Stimulated activated CD8-positive, alpha-beta memory T cell treated with anti-CD3 and anti-CD28 coated beads, Interleukin-4, amount 100 ng/mL, for 4 hours (primary cell): ENCODE data around the gene MAP2.
"Not testable (repeated sequence)": the region's sequence is repeated elsewhere in the genome, so short reads cannot be mapped to it uniquely, and the experiment has no call there.

Source experiments
- DNase-seq, 2 donors: peaks; one replicate each; pipeline ENCODE4 v3.0.0-alpha.2; 2020; ENCODE audit warnings: low read depth in 2 of 2, low spot score in 1 of 2

Gene MAP2

DNA sequence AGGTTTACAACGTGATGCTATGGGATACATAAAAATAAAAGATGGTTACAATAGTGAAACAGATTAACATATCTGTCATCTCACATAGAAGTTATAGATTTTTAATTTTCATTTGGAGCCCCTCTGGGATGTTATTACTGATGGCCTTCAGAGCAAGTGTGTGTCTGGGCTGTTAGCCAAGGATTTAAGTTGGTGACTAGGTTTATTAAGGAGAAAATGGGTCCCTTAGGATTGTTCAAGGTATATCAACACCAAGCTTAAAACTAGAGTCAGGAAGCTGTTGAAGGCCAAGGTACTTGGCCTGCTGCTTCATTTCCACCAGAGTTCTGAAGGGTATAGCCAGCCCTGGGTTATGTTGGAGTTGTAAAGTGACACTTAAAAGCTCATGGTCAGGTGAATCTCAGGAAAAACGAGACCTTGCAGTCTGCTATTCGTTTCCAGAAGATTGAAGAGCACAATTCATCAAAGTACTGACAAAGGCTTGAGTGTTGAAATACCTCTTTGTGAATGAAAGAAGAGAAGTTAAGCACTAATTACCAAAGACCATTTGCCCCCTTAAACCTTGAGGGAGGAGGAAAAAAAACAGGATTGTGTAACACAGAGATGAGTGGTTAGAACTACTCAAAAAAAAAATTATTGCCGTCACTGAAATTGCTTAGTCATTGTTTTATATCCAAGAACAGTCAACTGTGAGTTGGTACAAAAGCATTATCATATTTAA lies 48.4 kb downstream of the MAP2 start:
- no peak for DNase-seq

DNA sequence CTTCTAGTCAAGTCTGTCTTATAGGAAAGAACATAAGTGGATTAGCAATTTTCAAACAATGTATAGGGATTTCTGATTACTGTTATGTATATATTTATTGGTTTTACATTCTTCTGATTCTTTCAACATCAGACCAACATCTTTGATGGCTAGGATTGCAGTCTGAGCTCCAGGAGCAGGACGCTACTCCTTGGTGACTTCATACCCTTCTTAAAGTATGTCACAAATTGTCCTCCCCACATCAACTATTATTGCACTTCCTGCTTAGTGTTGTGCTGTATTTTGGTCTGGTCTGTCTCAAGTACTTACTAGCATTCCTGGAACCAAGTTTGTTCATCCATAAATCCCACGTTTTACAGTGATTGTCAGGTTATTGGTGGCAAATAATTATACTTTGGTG lies 49.0 kb downstream of the MAP2 start:
- DNase-seq, result no peak

DNA sequence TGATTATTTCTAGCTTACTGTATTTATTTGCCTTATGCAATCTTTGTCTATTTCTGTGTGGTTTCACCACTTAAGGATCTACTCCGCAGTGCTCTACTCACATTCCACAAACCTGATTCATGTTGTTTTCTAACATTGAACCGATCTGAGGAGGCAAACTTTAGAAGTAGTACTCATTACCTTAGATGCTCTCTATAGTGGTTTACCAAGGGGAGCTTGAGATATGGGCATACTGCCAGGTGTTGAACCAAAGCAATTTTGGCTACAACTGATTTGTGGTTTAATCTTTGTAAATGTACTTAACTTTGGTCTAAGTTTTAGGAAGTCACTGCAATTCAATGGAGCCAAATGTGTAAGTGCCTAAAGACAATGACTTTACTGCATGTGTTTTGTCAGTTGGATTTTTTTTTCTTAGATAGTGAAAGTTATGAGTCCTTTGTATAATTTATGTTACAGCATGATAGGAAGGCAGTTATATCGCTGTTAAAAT lies 50.1 kb downstream of the MAP2 start:
- no peak for DNase-seq

DNA sequence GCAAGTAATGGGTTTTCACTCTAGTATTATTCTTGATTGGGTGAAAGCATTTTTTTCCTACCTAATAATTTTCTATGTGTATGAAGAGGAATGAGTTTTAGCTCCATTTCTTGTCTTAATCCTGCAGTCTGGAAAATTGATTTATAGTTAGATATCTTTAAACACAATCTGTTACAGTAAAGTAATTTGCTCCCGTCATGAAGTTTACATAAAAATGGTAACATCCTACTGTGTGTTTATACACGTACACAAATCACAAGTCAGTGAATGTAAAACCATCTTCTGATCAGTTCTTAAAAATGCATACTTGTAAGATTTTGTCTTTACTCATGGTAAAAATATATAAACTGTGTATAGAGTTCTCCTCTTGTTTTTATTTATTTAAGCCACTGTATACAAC lies 51.1 kb downstream of the MAP2 start:
- no peak for DNase-seq

DNA sequence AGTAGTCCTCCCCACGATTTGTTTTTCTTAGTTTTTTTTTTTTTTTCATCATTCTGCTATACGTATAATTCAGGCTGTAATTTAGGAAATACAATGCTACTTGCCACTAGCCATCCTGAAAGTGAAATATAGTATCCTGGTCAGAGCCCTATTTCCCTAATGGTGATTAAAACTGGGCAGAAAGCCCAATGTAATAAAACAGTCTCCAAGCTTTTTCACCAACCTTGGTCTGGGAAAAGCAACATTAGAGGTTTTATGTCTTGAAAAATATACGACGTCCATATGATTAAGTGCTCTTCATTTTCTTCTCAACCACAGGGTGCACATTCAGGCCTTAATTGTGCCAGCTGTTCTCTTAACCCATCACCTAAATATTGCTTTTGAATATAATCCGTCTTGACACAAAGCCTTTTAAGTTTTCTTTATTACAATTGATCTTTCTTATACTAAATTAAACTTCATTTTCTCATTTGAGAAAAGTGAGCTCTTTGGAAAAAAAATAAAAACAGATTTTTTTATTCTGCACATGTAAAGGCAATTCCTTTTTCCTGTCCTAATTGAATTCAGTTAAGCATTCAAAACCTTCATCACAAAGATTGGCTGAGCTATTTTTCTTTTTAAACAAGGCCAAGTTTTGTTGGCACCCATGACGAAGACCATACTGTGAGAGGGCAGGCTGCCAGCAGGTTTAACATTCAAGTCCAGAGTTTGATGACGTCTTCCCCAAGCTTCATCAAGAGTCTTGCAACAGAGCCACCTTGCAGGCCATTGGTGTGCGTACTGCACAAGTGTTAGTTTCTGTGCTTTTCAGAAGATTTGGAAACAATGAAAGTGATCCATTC lies 52.7 kb downstream of the MAP2 start:
- DNase-seq, result no peak

DNA sequence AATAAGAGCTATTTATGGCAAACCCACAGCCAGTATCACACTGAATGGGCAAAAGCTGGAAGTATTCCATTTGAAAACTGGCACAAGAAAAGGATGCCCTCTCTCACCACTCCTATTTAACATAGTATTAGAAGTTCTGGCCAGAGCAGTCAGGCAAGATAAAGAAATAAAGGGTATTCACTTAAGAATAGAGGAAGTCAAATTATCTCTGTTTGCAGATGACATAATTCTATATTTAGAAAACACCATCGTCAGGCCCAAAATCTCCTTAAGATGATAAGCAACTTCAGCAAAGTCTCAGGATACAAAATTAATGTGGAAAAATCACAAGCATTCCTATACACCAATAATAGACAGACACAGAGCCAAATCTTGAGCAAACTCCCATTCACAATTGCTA lies 68.4 kb downstream of the MAP2 start:
- not testable (repeated sequence) for DNase-seq

DNA sequence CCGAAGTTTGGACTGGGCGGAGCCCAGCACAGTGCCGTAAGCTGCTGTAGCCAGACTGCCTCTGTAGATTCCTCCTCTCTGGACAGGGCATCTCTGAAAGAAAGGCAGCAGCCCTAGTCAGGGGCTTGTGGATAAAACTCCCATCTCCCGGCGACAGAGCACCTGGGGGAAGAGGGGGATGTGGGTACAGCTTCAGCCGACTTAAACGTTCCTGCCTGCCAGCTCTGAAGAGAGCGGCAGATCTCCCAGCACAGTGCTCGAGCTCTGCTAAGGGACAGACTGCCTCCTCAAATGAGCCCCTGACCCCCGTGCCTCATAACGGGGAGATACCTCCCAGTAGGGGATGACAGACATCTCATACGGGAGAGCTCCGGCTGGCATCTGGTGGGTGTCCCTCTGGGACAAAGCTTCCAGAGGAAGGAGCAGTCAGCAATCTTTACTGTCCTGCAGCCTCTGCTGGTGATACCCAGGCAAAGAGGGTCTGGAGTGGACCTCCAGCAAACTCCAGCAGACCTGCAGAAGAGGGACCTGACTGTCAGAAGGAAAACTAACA lies 71.3 kb downstream of the MAP2 start:
- not testable (repeated sequence) for DNase-seq

DNA sequence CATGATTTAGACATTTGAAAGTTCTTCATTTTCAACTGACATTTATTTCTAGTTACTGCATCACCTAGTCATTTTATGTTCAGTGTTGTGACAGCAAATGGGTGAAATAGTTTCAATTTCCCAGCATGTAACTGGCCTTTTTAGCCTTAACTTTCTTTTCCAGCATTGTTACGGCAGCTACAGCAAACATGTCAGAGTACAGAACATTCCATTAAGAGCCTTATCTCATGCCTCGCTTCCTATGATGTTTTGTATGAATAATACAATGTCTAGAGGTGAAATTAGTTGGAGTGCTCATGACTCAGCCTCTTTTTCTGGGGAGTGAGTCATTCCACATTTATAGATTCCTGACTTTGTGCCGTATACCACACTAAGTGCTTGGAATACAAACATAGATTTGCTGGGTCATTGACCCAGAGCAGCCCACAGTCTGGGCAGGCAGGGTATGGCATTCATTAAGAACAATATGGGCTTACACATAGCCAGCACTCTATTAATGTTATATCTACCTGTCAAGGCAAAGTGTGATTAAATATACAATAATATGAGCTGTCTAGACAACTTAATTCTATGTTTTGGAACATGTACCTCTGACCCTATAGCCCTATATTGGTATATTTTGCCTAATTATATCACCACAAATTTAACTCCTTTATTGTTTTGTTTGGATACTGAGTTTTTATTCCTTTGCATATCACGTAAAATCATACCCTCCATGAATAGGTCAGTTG lies 72.2 kb downstream of the MAP2 start:
- no peak for DNase-seq

DNA sequence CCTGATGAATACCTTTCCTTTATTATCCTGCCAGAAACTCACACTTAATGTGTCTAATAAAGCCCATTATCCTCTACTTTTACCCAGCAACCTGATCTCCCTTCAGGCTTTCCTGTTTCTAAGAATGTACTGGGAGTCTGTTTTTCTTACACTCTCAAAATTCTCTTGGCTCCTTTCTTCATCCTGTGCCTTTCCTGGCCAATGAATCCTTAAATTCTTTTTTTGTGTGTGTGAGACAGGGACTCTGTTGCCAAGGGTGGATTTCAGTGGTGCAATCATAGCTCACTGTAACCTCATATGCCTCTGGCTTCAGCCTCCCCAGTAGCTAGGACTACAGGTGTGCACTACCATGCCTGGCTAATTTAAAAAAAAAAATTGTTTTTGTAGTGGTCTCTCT lies 72.7 kb downstream of the MAP2 start:
- DNase-seq, result no peak

DNA sequence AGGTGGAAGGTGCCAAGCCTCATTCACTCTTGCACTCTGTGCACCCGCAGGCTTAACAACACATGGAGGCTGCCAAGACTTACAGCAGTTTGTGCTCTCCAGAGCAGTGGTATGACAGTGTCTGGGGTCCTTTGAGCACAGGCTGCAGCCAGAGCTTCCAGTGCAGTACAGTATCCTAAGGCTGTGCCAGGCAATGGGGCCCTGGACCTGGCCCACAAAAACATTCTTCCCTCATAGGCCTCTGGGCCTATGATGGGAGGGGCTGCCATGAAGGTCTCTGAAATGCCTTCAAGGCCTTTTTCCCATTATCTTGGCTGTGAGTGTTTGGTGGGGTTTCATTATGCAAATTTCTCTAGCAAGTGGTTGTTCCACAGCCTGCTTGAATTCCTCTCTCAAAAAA lies 74.8 kb downstream of the MAP2 start:
- DNase-seq, result no peak

DNA sequence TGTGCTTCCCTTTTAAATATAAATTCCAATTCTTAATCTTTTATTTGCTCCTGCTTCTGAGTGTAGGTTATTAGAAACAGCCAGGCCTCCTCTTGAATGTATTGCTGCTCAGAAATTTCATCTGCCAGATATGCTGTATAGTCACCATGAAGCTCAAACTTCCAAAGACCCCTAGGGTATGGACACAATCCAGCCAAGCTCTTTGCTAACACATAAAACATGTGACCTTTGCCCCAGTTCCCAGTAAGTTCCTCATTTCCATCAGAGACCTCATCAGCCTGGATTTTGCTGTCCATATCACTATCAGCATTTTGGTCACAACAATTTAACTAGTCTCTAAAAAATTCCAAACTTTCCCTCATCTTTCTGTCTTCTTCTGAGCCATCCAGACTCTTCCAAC lies 75.2 kb downstream of the MAP2 start:
- no peak for DNase-seq

DNA sequence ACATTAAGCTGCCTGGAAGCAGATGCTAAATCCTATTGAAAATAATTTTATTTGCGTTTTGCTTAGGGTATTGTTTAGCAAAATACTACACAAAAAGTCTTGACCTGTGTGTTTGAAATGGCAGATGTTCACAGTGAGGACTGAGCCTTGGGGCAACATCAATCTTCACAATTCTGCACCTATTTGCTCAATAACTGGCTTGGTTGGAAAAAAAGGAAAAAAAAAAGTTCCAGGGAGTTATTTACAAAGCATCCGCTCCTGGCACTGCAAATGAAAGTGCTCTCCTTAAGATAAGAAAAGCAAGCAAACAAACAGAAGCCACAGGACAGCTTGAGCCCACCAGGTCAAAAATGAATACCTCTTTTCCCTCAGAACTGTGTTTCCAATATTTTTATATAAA lies 77.7 kb downstream of the MAP2 start:
- DNase-seq, result no peak

DNA sequence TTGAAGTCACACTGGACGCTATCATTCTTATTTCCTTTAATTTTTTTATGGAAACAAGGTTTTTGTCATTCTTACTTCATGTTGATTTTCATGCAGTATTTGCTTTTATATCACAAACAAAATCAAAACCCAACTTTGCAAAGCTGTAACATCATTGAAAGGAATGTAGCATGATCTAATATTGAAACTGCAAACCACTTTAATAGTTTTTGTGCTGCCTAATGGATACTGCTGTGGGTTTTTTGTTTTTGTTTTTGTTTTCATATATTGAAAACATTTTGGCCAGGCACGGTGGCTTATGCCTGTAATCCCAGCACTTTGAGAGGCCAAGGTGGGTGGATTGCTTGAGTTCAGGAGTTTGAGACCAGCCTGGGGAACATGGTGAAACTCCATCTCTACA lies 81.6 kb downstream of the MAP2 start:
- DNase-seq, result no peak

DNA sequence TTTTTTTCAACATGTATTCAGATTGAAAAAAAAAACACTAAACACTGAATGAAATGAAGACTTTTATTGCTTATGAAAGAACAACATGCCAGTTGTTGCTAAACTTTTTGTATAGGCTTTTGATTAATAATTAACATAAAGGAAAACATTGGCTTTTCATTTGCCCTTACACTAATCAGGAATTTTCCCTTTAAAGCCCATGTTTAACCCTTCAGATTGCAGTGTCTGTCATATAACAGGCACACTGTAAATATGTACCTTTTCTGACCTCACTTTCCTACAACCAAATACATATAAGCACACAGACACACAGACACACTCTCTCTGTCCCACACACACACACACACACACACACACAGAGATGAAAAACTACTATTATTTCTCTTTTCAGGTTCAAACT lies 84.4 kb downstream of the MAP2 start:
- DNase-seq, result no peak

DNA sequence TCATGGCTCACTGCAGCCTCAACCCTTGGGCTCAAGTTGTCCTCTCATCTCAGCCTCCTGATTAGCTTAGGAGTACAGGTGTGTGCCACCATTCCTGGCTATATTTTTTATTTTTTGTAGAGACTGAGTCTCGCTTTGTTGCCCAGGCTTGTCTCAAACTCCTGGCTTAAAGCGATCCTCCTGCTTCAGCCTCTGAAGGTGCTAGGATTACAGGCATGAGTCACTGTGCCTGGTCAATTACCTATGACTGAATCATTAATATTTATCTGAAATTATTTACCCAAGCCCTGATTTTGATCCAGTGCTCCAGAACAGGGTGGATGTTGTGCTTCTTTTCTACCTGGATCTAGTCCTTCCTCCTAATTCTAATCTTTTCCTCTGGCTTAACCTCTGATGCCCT lies 87.8 kb downstream of the MAP2 start:
- DNase-seq, result no peak

DNA sequence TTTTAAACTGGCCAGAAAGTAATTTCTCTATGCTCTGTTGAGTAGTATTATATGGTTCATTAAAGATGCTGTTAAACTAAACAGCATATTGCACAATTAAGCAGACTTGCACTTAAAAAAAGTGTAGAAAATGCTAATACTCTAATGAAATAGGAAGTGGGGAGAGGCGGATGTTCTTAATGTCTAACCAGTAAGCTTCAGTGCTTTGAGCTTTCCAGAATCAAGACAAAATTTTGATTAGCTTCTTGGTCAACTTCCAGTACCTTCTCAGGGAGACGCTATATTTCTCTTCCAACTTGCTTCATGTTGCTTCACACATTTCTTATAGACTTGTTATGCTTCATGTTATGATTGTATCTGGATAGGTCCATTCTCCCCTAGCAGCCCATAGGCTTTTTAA lies 89.1 kb downstream of the MAP2 start:
- DNase-seq, result no peak

DNA sequence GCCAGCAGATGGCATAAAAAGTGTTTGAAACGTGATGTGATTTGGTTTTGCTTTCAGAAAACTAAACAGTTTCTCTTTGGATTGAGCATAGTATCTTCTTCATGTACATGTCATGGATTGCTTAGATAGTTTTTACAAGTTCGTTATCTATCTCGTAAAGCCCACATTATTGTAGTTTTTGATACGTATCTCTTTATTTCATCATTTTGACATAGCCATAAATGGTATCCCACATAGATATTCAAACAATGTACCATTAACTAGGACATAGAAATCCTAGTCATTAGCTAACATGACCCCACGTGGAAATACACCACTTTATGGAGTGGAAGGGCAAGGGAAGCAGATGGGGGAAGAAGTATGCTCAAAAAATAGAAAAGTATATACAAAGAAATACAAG lies 93.6 kb downstream of the MAP2 start:
- no peak for DNase-seq

DNA sequence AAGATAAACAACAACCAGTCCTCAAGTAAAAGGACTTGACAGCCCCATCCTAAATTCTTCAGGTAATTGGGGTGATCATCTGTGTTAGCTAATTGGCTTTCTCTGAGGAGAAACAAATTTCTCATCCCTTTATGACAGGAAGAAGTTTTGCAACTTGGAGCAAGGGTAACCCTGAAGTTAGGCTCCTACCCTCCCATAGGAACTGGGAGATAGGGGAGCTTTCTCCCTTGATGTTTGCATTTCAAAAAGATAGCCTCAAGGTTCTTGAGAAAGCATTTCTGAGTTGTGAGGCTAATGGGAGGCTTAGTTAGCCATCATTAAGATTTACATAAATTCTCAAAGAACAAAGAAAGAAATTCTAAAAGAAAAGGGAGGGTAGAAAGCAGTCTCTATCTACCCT lies 95.4 kb downstream of the MAP2 start:
- DNase-seq, result no peak

DNA sequence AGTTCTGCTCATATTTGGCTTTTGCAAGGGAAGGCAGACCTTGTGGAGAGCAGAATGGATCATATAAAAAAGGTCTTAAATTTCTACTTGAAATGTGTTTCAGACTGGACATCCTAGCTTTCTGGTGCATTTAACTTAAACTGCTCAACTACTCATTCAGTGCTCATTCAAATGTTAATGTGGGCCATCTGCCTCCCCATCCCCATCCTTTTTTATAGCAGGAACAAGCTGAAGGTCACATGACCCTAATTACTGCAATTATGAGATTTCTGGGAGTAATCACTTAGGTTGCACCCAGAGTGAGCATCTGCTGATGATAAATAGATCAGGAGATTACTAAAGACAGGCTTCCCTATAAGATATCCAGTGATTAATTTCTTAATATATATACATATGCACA lies 96.1 kb downstream of the MAP2 start:
- no peak for DNase-seq

DNA sequence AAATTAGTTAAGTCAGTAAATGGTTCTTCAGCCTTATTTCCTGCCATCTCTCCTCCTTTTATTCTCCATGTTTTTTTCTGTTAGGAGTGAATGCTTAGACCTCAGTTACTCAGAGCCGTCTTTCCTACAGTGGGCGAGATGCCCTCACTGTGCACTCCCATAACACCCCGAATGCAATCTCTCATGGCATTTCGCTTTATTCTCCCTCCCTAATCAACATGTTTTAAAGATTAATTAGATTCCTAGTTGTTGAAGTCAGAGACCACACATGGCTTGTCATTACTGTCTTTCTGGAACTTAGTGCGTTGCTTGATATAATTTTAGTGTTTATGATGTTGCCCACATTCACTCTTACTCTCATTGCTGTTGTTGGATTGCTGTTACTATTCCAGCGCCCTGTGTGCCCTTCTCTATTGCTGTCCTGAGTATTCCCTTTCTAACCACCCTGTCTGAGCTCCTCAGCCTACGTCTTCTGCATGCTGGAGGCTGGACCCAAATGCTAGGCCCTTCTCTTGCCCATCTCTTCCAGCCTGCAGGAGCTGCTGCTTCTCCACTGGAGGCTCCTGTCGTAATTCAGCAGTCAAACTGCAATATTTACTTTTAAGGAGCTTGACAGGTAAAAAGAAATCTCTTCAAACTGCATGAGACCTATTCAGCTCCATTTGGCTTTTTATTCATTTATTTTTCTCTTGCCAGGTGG lies 99.3 kb downstream of the MAP2 start:
- no peak for DNase-seq

DNA sequence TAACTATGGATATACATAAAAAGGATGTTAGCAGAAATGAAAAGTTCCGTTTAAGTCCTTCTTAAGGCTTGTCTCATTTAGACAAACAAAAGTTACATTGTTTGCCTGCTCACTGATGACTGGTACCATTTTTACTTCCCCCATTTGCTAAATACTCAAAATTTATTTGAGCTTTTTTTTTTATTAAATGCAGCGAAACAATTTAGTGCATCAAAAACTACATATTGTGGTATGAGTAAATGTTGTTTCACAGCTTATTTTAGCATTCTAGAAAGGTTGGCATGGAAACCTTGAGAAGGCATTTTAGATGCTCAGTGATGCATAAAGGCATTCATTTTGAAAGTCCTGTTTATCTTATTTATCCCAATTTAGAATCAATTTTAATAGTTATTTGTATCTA lies 100.0 kb downstream of the MAP2 start:
- no peak for DNase-seq
